NCI-H460 (cell line): ENCODE results near the gene TRUB1. TPM values are rescaled to one million over a fixed set of nuclear protein-coding genes. Genes with fewer than 3 reads are reported as not detected.
"Not testable (repeated sequence)": the region's sequence is repeated elsewhere in the genome, so short reads cannot be mapped to it uniquely, and the experiment has no call there.

Experiments
- DNase-seq: peaks from one replicate; pipeline ENCODE4 v3.0.0-alpha.2; 2016; ENCODE audit warnings: low read depth; ENCODE audit errors: extremely low read depth
- total RNA-seq: library from RNA; depleted of rRNA; stranded (reverse); fragments of >200 nt; shearing (Covaris generic); gene quantifications from 2 replicates; pipeline ENCODE4 v1.2.3, GENCODE V29; 2014

Gene TRUB1
- total RNA-seq, 1 experiment from 2014 or later, result 57.8 TPM

- DNase-seq, result no peak
These were observed 14.4 kb upstream of the TRUB1 start for GRCh38 chr10:114923551-114923950.

GRCh38 chr10:114925587-114926586, 12.1 kb upstream of the TRUB1 start:
- DNase-seq, result no peak

- no peak for DNase-seq
These were observed 9.2 kb upstream of the TRUB1 start for GRCh38 chr10:114928818-114929217.

GRCh38 chr10:114930320-114930719, 7.7 kb upstream of the TRUB1 start:
- no peak for DNase-seq

GRCh38 chr10:114931072-114931679, 6.8 kb upstream of the TRUB1 start:
- DNase-seq, result no peak

- DNase-seq, result no peak
These were observed 5.8 kb upstream of the TRUB1 start for GRCh38 chr10:114932225-114932624.

GRCh38 chr10:114932945-114933344, 5.0 kb upstream of the TRUB1 start:
- DNase-seq, result no peak

GRCh38 chr10:114933588-114933987, 4.4 kb upstream of the TRUB1 start:
- no peak for DNase-seq

GRCh38 chr10:114933995-114934394, 4.0 kb upstream of the TRUB1 start:
- DNase-seq, result not testable (repeated sequence)

- no peak for DNase-seq
These were observed 830 bp downstream of the TRUB1 start for GRCh38 chr10:114938856-114939193.

GRCh38 chr10:114940735-114941134, 2.7 kb downstream of the TRUB1 start:
- no peak for DNase-seq

- no peak for DNase-seq
These were observed 5.0 kb downstream of the TRUB1 start for GRCh38 chr10:114943000-114943399.

GRCh38 chr10:114953047-114953446, 15.1 kb downstream of the TRUB1 start:
- no peak for DNase-seq

- no peak for DNase-seq
These were observed 18.0 kb downstream of the TRUB1 start for GRCh38 chr10:114955984-114956383.

GRCh38 chr10:114956466-114956865, 18.5 kb downstream of the TRUB1 start:
- DNase-seq, result no peak

- no peak for DNase-seq
These were observed 19.1 kb downstream of the TRUB1 start for GRCh38 chr10:114957122-114957521.

GRCh38 chr10:114957673-114958072, 19.7 kb downstream of the TRUB1 start:
- no peak for DNase-seq

GRCh38 chr10:114962441-114962840, 24.4 kb downstream of the TRUB1 start:
- no peak for DNase-seq

GRCh38 chr10:114963908-114964307, 25.9 kb downstream of the TRUB1 start:
- no peak for DNase-seq

- no peak for DNase-seq
These were observed 29.1 kb downstream of the TRUB1 start for GRCh38 chr10:114967071-114967470.

- DNase-seq, result no peak
These were observed 32.5 kb downstream of the TRUB1 start for GRCh38 chr10:114970515-114970914.

GRCh38 chr10:114973306-114973705, 35.3 kb downstream of the TRUB1 start:
- no peak for DNase-seq
